GM10847 (cell line): ENCODE results near the gene ADGRB2.

Experiments
- POLR2A ChIP-seq: IDR thresholded peaks from 2 replicates; pipeline ENCODE4 v1.6.1; 2011; ENCODE audit not compliant: insufficient read length; ENCODE audit errors: extremely low read depth

Gene ADGRB2

DNA sequence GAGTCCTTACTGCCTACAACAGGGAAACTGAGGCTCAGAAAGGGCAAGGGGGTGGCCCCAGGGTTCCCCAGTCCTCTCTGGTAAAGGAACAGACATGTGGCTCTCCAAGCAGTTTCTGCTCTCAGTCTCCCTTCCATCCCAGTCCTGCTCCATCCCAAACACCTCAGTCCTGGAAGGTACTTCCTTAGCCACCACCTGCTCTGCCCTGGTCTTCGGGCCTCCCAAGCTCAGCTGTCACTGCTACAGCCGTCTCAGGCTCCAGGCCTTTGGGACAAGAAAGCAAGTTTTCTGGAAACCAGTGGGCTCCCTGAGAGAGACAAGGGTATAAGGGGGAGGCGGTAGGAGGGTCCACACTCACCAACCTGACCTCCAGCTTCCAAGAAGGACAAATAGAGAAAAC, 23.1 kb upstream of the ADGRB2 start:
- TF ChIP-seq POLR2A: no peak

DNA sequence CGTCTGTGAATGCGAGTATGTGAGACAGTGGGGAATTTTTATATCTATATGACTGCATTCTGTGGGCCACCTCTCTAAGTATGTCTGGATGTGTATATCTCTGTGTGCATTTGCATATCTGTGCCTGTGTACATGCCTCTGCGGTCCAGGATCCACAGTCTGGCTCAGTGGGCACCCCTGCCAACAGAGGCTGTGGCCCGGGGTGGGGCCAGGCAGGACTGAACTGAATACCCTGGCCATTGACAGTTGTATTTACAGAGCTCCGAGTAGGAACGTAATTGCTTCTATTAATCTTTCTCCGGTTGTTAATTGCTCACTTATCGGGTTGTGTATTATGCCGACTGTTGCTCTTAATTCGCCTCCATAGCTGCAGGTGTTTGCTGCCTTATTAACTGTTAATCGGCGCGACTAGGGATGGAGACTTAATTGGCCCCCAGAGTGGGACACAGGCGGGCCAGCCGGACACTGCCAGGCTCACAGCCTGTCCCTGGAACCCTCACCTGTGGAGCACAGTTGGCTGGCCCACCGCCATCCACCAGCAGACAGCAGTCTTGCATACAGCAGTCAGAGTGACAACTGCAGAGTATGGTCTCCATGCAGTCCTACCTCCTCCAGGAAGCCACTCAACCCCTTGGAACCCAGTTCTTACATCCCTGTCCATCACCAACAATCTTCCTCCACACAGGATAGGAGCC, 22.4 kb upstream of the ADGRB2 start:
- TF ChIP-seq POLR2A: no peak

DNA sequence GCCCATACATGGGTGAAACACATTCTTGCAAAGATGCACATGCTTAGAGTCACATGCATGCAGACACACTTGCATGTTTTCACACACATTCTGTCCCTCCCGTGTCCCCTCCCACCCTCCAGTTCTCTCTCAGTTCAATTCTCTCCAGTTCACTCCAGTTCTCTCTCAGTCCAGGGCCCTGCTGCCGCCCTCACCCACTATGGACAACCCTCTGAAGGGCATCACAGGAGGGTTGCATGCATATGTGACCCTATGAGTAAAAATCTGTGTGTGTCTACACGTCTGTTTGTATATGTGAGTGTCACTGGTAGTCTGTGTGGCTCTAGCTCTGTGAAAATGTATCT, 21.8 kb upstream of the ADGRB2 start:
- TF ChIP-seq POLR2A: no peak

DNA sequence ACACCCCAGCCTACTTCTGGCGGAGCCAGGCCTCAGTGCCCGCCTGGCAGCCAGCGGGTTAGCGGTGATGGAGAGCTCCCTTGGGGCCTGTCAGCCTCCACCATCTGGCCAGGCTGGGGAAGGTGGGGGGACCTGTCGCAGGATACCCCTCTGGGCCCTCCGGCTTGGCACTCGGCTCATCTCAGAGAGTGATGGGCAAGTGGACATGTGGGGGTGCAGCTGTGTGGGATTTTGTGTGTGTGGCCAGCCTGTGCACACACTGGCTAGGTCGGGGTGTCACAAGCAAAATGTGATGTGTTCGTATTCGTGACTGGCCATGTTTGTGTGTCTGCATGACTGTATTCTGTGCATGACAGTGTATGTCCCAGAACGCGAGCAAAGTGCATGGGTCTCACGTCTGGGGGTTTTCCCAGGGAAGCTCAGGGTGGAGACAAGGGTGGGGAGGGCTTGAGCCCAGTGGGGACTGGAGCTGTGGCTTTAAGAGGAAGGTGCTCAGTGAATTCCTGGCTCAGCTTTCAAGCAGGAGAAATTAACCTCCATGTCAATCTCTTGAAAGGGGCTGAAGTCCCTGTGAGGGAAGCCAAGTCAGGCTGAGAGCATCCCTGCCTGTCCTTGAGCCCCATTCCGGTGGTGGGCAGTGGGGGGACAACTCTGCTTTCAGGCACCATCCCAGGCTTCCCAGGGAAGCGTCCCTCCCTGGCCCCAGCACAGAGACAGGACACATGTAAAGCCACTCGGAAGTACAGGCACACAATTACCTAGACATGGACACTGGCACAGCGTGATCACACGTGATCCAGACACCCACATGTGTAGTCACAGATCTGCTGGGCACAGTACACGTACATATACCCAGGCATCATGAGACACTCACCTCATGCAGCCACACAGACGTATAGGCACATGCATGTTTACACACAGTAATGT, 21.1 kb upstream of the ADGRB2 start:
- no peak for TF ChIP-seq POLR2A

DNA sequence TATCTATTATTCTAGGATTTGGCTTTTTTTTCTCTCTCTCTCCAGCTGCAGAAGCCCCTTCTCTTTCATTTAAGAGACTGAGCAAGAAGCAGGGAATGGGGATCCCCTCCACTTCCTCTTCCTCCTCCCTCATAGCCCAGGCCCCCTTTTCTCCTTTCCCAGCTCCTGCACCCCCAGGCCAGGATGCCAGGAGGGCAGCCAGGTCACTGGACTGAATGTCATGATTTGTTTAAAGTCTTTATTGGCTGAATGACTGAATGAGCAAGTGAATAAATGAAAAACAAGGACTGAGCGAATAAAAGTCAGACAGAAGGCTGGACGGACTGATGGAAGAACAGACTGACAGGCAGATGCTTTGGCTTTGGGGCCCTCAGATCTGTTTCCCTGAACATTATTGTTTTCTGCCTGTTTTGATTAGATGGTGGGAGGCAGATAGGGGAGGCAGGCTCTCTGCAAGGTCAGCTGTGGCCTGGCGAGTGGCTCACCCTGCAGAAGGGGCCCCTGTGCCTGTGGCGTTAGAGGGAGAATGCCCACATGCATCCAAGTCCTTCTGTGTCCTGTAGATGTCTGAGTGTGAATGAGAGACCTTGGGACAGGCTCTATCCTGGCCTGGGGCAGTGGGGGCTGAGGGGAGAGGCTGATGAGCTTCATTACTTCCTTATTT, 20.3 kb upstream of the ADGRB2 start:
- no peak for TF ChIP-seq POLR2A

DNA sequence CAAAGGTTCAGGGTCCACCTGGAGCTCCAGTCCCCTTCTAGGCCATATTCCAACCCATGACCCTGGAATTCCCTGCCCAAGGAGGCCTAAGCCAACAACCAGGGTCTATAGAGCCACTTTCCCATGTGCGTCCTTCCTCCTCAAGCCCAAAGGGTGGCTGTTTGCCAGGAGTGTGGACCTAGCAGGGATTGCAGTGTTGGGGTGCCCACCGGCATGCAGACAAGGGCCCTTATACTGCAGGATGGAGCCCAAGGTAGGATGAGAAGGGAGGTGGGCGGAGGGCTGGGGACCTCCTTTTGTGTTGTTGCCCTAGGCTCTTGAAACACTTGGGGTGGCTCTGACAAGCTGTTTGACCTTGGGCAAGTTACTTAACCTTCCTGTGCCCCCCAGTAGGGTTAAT, 19.7 kb upstream of the ADGRB2 start:
- TF ChIP-seq POLR2A: no peak

DNA sequence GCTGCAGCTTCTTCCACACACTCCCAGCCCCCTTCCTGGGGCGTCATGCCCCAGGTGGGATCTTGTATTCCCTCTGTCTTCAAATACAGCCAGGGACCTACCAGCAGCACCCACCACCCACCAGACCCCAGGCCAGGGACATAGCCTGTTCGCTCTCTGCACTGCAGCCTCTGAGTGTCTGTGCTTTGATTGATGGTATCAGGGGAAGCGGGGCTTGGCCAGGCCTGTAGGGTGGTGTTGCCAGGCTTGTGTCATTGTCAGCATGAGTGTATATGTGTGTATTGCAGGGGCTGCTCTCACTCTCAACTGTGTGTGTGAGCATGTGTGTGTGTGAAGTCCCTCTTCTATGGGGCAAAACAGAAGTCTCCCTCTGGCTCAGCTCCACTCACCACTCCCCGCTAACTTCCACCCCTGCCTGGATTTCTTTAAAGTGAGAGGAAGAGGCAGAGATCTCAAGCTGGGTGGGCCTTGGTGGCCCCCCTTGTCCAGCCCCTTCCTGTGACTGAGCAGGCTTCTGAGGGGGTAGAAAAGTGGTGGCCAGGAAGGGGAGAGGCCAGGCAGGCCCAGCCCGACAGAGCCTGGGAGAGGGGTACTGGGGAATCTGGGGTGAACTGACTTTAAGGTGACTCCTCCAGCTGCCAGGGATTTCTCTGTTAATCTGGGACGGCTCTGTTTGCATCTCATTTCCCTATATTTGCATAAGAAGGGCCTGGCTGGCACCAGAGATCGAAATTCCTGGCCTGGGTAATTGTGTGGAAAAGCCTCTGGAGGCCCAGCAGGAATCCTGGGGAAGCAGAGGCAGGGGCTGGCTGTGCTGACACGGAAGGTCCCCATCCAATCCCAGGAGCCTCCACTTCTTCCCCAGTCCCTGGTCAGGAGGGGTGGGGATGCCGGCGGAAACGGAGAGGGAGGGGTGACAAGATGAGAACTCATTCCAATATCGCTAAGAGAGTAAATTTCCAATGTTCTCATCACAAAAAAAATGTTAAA, 18.6 kb upstream of the ADGRB2 start:
- TF ChIP-seq POLR2A: no peak

DNA sequence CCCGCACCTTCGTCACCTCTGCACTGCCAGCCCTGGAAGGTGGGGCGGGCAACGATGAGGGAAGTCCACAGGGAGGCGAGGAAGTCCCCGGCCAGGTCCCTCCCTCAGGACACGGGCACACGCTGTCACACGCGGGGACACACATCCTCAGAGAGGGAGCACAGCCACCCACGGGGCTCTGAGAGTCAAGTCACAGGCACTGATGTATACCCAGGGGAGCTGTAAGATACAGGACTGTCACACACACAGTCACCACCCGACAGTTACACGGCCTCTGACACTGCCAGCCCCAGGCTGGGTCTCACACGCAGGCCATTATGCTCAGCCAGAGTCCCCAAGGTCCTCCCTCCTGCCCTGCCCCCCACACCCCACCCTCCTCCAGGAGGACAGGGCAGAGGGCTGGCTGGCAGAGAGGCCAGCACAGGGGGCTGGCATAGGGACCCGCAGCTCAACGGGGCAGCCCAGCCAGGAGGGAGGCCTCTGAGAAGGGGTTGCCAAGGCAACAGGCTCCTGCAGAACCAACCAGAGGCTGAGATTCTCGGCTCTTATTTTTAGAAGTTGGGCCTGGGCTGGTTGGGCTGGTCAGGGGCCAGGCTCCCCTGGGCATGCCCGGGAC, 17.7 kb upstream of the ADGRB2 start:
- no peak for TF ChIP-seq POLR2A

DNA sequence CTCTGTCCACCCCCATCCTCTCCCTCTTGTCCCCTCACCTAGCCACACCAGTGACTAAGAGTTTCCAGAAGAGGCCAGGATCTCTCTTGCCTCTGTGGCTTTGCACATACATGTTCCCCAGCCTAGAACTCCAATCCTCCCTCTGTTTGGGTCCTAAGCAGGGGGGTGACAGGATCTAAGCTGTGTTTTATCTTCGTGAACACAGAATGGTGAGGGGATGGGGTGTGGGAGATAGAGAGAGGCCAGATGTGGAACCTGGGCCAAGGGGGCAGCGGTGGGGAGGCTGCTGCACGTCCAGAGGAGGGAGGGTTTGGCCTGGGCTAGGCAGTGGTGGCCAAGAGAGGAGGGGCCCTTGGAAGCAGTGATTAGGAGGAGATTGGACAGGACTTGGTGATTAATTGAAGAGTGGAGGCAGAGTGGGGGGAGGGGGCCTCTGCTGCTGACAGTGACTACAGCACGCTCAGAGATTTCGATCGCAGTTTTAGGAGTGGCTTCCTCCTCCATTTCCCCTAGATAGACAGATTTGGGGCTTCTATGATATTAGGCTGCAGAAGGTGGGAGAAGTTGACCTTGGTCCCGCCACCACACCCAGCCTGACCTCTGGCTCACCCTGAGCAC, 17.1 kb upstream of the ADGRB2 start:
- TF ChIP-seq POLR2A: no peak

DNA sequence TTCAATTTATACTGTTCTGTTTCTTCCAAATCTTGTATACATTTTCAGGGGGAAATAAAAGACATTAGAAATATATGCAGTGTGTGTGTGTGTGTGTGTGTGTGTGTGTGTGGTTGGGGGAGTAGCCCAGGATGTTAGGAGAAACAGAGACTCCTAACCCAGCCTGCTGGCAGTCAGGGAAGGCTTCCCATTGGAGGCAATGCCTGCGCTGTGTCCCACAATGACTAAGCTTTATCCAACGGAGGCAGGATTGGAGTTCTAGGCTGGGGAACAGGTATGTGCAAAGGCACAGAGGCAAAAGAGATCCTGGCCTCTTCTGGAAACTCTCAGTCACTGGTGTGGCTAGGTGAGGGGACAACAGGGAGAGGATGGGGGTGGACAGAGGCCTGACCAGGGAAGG, 16.5 kb upstream of the ADGRB2 start:
- TF ChIP-seq POLR2A: no peak

DNA sequence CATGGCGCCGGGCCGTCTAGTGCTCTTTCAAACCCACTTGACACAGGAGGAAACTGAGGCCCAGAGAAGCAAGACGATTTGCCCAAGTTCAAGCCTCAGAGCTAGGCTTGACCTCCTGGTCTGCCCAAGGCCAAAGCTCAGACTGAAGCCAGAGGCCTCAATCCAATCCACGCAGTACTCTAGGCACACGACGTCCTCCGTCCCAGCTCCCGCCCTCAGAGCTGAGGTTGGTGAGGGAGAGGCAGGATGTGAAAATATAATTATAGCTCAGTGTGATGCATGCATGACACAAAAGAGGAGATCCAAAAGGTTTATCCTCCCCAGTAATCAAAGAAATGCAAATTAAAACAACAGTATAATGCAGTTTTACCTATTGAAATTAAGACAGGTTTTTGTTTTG, 15.5 kb upstream of the ADGRB2 start:
- no peak for TF ChIP-seq POLR2A

DNA sequence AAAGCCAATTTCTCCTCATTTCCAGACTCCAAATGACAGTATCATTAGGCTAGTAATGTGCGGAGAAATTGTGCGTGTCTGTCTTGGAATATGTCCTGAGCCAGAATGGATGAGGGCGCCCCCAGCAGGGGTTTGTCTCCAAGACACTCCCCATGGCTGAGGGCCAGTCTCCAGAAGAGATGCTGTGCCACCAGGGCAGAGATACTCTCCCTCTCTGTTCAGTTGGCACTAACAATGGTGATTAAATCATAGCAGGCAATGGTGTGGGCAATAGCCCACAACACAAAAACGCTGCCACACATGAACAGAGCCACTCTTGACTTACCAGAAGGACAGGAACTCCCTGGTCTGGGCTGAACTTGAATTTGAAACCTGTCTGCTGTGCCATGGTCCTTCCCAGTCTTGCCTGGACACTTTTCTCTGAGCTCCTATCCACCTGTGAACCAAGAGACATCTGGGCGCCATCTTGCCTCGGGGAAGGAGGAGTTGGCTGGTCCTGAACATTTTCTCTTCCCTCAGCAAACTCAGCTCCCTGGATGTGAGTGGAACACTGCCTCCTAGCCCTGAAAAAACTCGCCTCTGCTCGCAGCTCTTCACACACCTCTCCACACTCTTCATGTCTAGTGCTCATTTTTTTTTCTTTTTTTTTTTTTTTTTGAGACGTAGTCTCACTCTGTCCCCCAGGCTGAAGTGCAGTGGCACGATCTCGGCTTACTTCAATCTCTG, 14.8 kb upstream of the ADGRB2 start:
- TF ChIP-seq POLR2A: no peak

DNA sequence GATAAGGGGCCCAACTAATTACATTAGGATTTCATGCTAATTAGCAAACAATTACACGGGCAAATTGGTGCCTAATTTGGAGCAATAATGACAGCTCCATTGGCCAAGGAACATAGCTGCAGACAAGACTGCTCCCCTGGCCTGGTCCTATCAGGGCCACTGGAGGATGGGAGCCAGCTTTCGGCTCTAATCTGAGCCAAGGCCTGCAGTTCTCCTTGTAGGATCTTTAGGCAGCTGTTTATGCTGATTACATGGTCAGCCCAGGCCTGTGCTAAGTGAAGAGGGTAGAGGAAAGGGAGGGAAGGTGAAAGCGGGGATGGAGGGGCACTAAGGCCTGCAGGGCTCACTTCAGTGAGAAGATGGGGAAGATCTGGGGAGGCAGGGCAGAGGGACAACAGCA, 12.4 kb upstream of the ADGRB2 start:
- no peak for TF ChIP-seq POLR2A

DNA sequence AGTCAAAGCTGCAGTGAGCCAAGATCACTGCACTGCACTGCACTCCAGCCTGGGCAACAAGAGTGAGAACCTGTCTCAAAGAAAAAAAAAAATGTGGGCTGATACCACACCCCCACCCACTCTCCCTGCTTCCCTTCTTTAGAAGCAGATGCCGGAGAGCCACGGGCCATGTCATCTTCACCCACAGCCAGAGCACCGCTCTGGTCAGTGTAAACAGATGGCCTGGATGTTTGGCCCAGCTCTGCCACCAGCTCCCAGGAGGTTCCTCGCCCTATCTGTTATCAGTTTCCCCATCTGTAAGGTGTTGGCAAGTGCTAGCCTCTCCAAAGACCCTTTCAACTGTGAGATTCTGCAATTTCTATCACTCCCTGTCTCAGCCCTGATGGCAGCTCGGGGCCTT, 11.9 kb upstream of the ADGRB2 start:
- TF ChIP-seq POLR2A: no peak
